Measurements from ENCODE around the gene LRRC8B.

GRCh38 chr1:89548122-89548857, 23.7 kb downstream of the LRRC8B start:
- TF ChIP-seq CTCF (IDR thresholded peaks at IDR 0.05) (no peak), POLR2A (IDR thresholded peaks at IDR 0.05) (no peak), POLR2AphosphoS5 (IDR thresholded peaks at IDR 0.05; ENCODE audit: insufficient read depth in 1 of 2, low read depth in 1 of 2) (no peak)
